GM12878 (cell line): Measurements from ENCODE around the gene IGIP.

Source experiments
- BRCA1 ChIP-seq: IDR thresholded peaks from 2 replicates; pipeline ENCODE4 v1.6.1; 2011; ENCODE audit warnings: low read depth, low read length, improper control_type of control experiment
- CREB1 ChIP-seq: IDR thresholded peaks from 2 replicates; pipeline ENCODE4 v1.6.1; 2012; ENCODE audit warnings: low read depth, mild to moderate bottlenecking, inconsistent platforms
- FOS ChIP-seq: IDR thresholded peaks from 3 replicates; pipeline ENCODE4 v1.6.1; 2011; ENCODE audit warnings: borderline replicate concordance; ENCODE audit not compliant: insufficient read length; ENCODE audit errors: extremely low read depth
- JUNB ChIP-seq: IDR thresholded peaks from 2 replicates; pipeline ENCODE4 v1.6.1; 2016; ENCODE audit warnings: antibody characterized with exemption, mild to moderate bottlenecking
- KDM1A ChIP-seq: fragments of 200-600 bp; sonication (generic); IDR thresholded peaks from 2 replicates; pipeline ENCODE4 v1.6.1; 2016; ENCODE audit warnings: borderline replicate concordance
- NBN ChIP-seq: fragments of 450-650 bp; IDR thresholded peaks from 2 replicates; pipeline ENCODE4 v1.6.1; 2016
- SIN3A ChIP-seq: IDR thresholded peaks from 2 replicates; pipeline ENCODE4 v1.6.1; 2012; ENCODE audit warnings: low read depth, low read length, improper control_type of control experiment
- USF1 ChIP-seq: IDR thresholded peaks from 2 replicates; pipeline ENCODE4 v1.6.1; 2011; ENCODE audit warnings: borderline replicate concordance, low read depth, mild to moderate bottlenecking, moderate library complexity, mixed read lengths, low read length; ENCODE audit not compliant: insufficient read depth; ENCODE audit errors: extremely low read length
- USF2 ChIP-seq: IDR thresholded peaks from 2 replicates; pipeline ENCODE4 v1.6.1; 2011; ENCODE audit warnings: low read depth, low read length, improper control_type of control experiment, borderline replicate concordance
- YBX1 ChIP-seq: fragments of 450-650 bp; IDR thresholded peaks from 2 replicates; pipeline ENCODE4 v1.6.1; 2016; ENCODE audit warnings: antibody characterized with exemption
- TF ChIP-seq, protein P1 (sequence below), 3 experiments: IDR thresholded peaks in 2 of 3; conservative IDR thresholded peaks in 1 of 3; 2 replicates each; pipeline ENCODE4 v1.5.1; 2011; ENCODE audit warnings: low read depth in 3 of 3, low read length in 3 of 3, mild to moderate bottlenecking in 3 of 3, control low read depth in 2 of 3, moderate library complexity in 2 of 3, inconsistent platforms in 1 of 3, mixed read lengths in 1 of 3; ENCODE audit not compliant: control insufficient read depth in 2 of 3, insufficient read depth in 1 of 3; ENCODE audit errors: extremely low read depth in 1 of 3
- TF ChIP-seq, protein P2 (sequence below): fragments of 450-650 bp; IDR thresholded peaks from 2 replicates; pipeline ENCODE4 v1.6.1; 2017; ENCODE audit warnings: mild to moderate bottlenecking
- TF ChIP-seq, protein P3 (sequence below): IDR thresholded peaks from 2 replicates; pipeline ENCODE4 v1.6.1; 2012; ENCODE audit warnings: mild to moderate bottlenecking, low read depth, low read length

DNA sequence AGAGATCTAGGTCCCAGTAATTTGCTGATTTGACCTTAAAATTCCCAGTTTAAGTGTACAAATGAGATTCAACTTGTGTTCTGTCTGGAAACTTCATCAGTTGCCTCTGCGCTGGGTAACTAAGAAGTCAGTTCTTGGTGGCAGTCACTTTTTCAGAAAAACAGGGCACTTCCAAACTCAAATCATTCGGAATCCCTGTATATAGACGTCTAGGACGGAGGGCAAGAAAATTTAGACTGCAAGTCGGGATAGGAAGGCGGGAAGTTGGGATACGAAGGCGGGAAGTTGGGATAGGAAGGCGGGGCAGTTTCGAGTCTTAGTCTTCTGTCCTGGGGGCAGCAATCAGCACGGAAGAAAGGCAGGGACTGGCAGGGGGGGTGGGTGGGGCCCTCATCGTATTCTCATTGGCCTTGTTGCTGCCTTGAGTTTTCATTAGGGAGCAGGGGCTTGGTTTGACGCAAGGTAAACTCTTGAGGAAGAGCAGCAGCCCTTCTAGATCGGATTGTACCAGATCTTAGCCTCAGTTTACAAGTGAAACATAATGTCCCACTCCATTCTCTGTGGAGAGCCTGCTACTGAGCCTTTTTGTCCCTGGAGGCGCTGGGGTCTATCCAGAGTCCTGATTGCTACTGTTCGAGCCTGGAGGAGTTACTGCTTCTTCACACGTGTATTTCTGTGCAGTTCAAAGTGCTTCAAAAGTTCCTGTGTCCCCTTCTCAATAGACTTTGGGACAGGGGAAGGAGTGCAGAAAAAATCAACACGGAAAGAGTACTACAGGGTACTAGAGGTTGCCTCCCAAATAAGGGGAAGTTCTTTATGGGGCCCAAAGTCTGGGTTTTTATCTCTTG lies 14.5 kb upstream of the IGIP start:
- TF ChIP-seq SIN3A (no peak), JUNB (no peak), USF1 (no peak), USF2 (no peak), CREB1 (no peak), BRCA1 (no peak), FOS (no peak), NBN (no peak), YBX1 (no peak), KDM1A (no peak)
- TF ChIP-seq, protein P1, sequence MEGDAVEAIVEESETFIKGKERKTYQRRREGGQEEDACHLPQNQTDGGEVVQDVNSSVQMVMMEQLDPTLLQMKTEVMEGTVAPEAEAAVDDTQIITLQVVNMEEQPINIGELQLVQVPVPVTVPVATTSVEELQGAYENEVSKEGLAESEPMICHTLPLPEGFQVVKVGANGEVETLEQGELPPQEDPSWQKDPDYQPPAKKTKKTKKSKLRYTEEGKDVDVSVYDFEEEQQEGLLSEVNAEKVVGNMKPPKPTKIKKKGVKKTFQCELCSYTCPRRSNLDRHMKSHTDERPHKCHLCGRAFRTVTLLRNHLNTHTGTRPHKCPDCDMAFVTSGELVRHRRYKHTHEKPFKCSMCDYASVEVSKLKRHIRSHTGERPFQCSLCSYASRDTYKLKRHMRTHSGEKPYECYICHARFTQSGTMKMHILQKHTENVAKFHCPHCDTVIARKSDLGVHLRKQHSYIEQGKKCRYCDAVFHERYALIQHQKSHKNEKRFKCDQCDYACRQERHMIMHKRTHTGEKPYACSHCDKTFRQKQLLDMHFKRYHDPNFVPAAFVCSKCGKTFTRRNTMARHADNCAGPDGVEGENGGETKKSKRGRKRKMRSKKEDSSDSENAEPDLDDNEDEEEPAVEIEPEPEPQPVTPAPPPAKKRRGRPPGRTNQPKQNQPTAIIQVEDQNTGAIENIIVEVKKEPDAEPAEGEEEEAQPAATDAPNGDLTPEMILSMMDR (IDR thresholded peaks at IDR 0.05 in 2 of 3, conservative IDR thresholded peaks at IDR 0.05 in 1 of 3; ENCODE audit: control insufficient read depth in 2 of 3, extremely low read depth in 1 of 3, insufficient read depth in 1 of 3, low read depth in 3 of 3, low read length in 3 of 3) = no peak
- TF ChIP-seq, protein P2, sequence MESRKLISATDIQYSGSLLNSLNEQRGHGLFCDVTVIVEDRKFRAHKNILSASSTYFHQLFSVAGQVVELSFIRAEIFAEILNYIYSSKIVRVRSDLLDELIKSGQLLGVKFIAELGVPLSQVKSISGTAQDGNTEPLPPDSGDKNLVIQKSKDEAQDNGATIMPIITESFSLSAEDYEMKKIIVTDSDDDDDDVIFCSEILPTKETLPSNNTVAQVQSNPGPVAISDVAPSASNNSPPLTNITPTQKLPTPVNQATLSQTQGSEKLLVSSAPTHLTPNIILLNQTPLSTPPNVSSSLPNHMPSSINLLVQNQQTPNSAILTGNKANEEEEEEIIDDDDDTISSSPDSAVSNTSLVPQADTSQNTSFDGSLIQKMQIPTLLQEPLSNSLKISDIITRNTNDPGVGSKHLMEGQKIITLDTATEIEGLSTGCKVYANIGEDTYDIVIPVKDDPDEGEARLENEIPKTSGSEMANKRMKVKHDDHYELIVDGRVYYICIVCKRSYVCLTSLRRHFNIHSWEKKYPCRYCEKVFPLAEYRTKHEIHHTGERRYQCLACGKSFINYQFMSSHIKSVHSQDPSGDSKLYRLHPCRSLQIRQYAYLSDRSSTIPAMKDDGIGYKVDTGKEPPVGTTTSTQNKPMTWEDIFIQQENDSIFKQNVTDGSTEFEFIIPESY = no peak
- TF ChIP-seq, protein P3, sequence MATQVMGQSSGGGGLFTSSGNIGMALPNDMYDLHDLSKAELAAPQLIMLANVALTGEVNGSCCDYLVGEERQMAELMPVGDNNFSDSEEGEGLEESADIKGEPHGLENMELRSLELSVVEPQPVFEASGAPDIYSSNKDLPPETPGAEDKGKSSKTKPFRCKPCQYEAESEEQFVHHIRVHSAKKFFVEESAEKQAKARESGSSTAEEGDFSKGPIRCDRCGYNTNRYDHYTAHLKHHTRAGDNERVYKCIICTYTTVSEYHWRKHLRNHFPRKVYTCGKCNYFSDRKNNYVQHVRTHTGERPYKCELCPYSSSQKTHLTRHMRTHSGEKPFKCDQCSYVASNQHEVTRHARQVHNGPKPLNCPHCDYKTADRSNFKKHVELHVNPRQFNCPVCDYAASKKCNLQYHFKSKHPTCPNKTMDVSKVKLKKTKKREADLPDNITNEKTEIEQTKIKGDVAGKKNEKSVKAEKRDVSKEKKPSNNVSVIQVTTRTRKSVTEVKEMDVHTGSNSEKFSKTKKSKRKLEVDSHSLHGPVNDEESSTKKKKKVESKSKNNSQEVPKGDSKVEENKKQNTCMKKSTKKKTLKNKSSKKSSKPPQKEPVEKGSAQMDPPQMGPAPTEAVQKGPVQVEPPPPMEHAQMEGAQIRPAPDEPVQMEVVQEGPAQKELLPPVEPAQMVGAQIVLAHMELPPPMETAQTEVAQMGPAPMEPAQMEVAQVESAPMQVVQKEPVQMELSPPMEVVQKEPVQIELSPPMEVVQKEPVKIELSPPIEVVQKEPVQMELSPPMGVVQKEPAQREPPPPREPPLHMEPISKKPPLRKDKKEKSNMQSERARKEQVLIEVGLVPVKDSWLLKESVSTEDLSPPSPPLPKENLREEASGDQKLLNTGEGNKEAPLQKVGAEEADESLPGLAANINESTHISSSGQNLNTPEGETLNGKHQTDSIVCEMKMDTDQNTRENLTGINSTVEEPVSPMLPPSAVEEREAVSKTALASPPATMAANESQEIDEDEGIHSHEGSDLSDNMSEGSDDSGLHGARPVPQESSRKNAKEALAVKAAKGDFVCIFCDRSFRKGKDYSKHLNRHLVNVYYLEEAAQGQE = peak; percentile 32; the same call in 1 of the 2 replicates
